GM12801 (cell line): Measurements from ENCODE around the gene DPYSL5.

Source experiments
- TF ChIP-seq, protein P1 (sequence below): IDR thresholded peaks from one replicate; pipeline ENCODE4 v1.5.1; 2011; ENCODE audit warnings: control low read depth; ENCODE audit not compliant: insufficient read length; ENCODE audit errors: extremely low read depth

DPYSL5 gene

DNA sequence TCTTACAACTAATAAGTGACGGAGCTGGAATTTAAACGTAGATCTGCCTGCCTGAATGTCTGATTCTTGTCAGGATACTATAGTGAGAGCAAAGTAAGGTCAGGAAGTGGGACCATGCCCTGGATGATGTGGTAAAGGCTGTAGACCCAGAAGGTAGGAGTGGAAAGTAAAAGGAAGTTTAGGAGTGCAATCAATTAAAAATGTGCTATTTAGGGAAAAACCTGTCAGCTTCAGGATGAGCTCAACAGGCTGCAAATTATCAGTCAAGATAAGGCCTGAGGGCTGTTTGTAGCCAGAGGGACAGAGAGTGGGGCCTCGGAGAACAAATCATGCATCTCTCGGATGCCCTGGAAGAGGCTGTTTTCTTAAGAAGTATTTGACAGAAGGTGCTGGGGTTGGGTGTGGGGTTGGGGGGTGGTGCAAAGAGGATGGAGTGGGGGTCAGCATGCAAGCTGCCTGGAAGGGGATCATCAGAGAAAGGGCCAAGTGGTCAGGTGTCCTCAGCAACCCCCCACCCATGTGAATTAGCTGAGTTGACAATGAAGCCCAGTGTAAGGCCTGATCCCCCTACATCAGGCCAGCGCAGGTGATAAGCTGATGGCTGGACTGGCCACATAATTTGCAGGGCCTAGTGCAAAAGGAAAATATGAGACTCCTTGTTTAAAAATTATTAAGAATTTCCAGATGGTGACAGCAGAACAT is 69.4 kb downstream of the DPYSL5 start:
- TF ChIP-seq, protein P1, sequence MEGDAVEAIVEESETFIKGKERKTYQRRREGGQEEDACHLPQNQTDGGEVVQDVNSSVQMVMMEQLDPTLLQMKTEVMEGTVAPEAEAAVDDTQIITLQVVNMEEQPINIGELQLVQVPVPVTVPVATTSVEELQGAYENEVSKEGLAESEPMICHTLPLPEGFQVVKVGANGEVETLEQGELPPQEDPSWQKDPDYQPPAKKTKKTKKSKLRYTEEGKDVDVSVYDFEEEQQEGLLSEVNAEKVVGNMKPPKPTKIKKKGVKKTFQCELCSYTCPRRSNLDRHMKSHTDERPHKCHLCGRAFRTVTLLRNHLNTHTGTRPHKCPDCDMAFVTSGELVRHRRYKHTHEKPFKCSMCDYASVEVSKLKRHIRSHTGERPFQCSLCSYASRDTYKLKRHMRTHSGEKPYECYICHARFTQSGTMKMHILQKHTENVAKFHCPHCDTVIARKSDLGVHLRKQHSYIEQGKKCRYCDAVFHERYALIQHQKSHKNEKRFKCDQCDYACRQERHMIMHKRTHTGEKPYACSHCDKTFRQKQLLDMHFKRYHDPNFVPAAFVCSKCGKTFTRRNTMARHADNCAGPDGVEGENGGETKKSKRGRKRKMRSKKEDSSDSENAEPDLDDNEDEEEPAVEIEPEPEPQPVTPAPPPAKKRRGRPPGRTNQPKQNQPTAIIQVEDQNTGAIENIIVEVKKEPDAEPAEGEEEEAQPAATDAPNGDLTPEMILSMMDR = no peak

DNA sequence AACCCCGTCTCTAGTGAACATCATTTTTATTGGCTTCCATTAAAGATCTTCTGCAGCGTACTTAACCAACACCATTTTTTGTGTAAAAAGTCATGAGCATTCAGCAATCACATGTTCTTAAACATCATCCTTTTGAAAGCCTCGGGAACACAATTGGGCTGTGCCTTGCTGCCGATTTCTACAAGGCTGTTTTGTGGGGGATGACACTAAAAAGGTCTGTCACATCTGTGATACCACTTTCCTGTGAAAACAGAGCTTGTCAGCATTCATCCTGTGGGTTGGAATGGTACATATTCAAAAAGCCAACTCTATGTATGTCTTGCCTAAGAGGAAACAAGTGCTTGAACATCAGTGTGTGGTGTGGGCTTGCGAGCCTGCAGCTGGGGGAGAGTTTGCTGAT is 73.4 kb downstream of the DPYSL5 start:
- TF ChIP-seq, protein P1 = no peak

DNA sequence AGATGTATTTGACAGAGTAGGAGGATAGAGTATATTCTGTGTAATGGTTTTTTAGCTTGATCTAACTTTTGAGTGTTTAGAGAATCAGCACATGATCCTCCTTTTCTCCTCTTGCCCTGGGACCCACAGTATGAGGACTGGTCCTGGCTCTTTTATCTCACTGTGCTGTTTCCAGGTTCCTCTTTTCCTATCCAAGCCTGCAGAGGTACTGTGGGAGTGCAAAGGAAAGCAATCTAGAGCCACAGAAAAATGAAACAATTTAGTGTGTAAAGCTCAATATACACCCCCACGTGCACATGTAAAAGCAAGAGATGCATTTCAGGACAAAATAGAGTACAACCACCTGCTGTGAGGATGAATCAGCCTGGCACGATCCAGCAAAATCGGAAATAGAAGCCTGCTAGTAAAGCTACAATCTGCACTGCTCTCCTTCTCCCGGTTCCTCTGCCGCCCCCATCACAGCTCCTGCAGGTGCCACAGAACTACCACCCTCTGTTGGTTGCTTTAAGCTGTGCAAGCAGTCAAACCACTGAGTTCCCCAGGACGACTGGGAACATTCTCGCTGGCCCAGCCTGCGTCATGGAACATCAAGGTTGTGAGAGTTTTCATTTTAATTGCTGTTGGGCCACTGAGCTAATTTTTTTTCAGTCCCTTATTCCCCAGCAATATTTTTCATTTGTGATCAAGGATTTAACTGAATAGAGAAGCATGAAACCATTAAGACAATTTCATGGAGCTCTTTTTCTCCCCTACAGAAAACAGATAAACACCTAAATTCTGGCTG is 74.7 kb downstream of the DPYSL5 start:
- TF ChIP-seq, protein P1 = no peak

DNA sequence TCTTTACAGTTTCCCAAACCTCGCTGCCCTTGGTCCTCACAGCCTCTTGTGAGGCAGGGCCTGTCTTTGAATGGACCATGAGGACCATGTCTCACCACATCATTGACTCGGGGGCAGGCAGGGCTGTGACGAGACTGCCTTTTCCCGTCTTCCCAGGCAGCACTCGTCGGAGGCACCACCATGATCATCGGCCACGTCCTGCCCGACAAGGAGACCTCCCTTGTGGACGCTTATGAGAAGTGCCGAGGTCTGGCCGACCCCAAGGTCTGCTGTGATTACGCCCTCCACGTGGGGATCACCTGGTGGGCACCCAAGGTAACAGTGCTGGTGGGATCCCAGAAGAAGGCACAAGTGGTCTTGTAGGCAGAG is 76.8 kb downstream of the DPYSL5 start:
- TF ChIP-seq, protein P1 = no peak

DNA sequence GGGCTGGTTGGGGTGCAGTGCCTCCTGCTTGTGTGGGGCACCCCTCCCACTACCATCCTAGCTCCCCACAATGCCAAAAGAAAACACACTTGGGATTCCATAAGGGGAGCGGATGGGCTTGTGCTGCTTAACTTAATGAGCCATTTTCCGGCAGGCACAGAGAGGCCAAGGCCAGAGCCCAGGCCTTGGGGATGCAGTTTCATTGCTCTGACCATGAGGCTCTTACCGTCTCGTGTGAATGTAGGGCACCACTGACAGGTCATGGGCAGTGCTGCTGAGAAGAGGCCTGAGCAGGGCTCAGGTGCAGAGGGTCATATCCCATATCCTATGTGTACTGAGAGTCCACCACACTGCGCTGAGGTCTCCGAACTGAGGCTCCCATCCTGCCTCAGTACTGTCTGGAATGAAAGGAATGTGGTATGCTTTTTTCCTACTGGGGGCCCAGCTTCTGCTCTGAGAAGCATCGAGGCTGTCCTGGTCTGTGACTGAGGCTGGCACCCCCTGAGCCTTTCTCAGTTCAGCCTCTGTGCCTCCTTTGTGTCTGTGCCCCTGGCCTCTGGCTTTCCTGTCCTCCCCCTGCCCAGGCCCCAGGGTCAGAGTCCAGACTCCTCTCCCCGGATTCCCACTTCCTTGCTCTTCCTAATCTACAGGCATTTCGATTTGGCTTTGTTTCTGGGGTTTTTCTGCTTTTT is 77.3 kb downstream of the DPYSL5 start:
- TF ChIP-seq, protein P1 = no peak

DNA sequence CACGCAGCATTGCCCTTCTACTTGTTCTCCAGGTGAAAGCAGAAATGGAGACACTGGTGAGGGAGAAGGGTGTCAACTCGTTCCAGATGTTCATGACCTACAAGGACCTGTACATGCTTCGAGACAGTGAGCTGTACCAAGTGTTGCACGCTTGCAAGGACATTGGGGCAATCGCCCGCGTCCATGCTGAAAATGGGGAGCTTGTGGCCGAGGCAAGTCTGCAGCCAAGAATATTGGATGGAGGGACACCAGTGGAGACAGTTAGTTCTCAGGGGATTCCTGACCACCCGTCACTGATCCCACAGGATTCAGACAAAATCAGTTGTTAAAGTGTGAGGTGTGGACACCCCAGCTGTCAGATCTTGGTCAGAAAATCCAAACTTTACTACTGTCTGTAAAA is 79.3 kb downstream of the DPYSL5 start:
- TF ChIP-seq, protein P1 = no peak

DNA sequence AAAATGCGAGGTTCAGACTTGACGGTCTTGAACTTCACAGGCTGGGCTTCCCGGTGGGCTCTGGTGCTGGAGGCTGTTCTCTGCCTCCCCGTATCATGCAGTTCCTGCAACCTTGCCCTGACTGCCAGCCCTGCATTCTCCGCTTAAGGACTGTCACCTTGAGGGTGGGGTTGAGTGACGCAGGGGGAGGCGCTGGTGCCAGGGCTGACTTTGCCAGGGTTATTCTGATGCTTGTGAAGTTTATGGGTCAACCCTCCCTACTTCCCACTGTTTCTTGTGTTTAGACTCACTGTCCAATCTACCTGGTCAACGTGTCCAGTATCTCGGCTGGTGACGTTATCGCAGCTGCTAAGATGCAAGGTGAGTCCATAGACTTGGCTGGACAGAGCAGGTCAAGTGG is 85.0 kb downstream of the DPYSL5 start:
- TF ChIP-seq, protein P1 = no peak
